GM23248 (cell line): Measurements from ENCODE around the gene CD300A. TPM values are rescaled to one million over a fixed set of nuclear protein-coding genes. Genes with fewer than 3 reads are reported as not detected.

Source experiments
- DNase-seq: peaks from one replicate; pipeline ENCODE4 v3.0.0-alpha.2; 2015
- H2AFZ ChIP-seq: fragments of 200-600 bp; sonication (generic); 2 replicates; pipeline ENCODE4 v1.6.1; 2016; ENCODE audit warnings: antibody characterized with exemption
- H3F3A ChIP-seq: fragments of 200-600 bp; sonication (generic); 2 replicates; pipeline ENCODE4 v1.6.1; 2016; ENCODE audit warnings: mild to moderate bottlenecking, antibody characterized with exemption, mixed run types; ENCODE audit not compliant: insufficient read depth
- H3K27ac ChIP-seq: fragments of 200-600 bp; sonication (generic); 2 replicates; pipeline ENCODE4 v1.5.1; 2016; ENCODE audit warnings: mild to moderate bottlenecking
- H3K27me3 ChIP-seq: fragments of 200-600 bp; sonication (generic); replicated peaks from 2 replicates; pipeline ENCODE4 v1.6.1; 2016; ENCODE audit warnings: mild to moderate bottlenecking; ENCODE audit not compliant: insufficient read depth
- H3K36me3 ChIP-seq: fragments of 200-600 bp; sonication (generic); 2 replicates; pipeline ENCODE4 v1.6.1; 2016; ENCODE audit warnings: low read depth, mild to moderate bottlenecking
- H3K4me1 ChIP-seq: fragments of 200-600 bp; sonication (generic); 2 replicates; pipeline ENCODE4 v1.6.1; 2016; ENCODE audit warnings: mild to moderate bottlenecking; ENCODE audit not compliant: insufficient read depth
- H3K4me2 ChIP-seq: fragments of 200-600 bp; sonication (generic); one replicate; pipeline ENCODE4 v1.6.1; 2016; ENCODE audit warnings: mild to moderate bottlenecking; ENCODE audit not compliant: unreplicated experiment
- H3K4me3 ChIP-seq: fragments of 200-600 bp; sonication (generic); 2 replicates; pipeline ENCODE4 v1.5.1; 2016; ENCODE audit warnings: mild to moderate bottlenecking
- H3K79me2 ChIP-seq: fragments of 200-600 bp; sonication (generic); 2 replicates; pipeline ENCODE4 v1.6.1; 2016; ENCODE audit warnings: mild to moderate bottlenecking; ENCODE audit not compliant: insufficient read depth
- H3K9ac ChIP-seq: fragments of 200-600 bp; sonication (generic); 2 replicates; pipeline ENCODE4 v1.6.1; 2016; ENCODE audit warnings: mild to moderate bottlenecking
- H3K9me2 ChIP-seq: fragments of 200-600 bp; sonication (generic); 2 replicates; pipeline ENCODE4 v1.6.1; 2016; ENCODE audit warnings: mixed run types, mild to moderate bottlenecking, moderate library complexity; ENCODE audit not compliant: insufficient read depth
- H3K9me3 ChIP-seq: fragments of 200-600 bp; sonication (generic); one replicate; pipeline ENCODE4 v1.6.1; 2017; ENCODE audit warnings: low read depth
- H4K20me1 ChIP-seq: fragments of 200-600 bp; sonication (generic); 2 replicates; pipeline ENCODE4 v1.6.0; 2016; ENCODE audit not compliant: insufficient read depth
- EZH2 ChIP-seq: fragments of 200-600 bp; sonication (generic); IDR thresholded peaks from 2 replicates; pipeline ENCODE4 v1.6.1; 2018; ENCODE audit warnings: antibody characterized with exemption, mild to moderate bottlenecking; ENCODE audit not compliant: insufficient read depth, poor library complexity, severe bottlenecking
- EZH2phosphoT487 ChIP-seq: fragments of 200-600 bp; sonication (generic); IDR thresholded peaks from 2 replicates; pipeline ENCODE4 v1.6.1; 2018; ENCODE audit warnings: antibody characterized with exemption, moderate library complexity, mild to moderate bottlenecking, low read depth; ENCODE audit not compliant: insufficient read depth
- WGBS, 2 experiments: methylation state at CpG; one replicate each; pipeline ENCODE4 v1.1.6; 2015 to 2017; ENCODE audit warnings: low lambda C conversion rate in 2 of 2, low coverage in 1 of 2; ENCODE audit errors: missing lambda C conversion rate in 2 of 2; 5-methylcytosine and 5-hydroxymethylcytosine counted together
- in situ Hi-C: fragments of 300-500 bp; cut with MboI; formaldehyde crosslinking; loops from 2 replicates; pipeline ENCODE4 v1.15.0; 2020
- polyA plus RNA-seq: library from polyadenylated mRNA; unstranded; fragments of >200 nt; fragmentation: Nextera tagmentation; extraction: Ambion mirVana; gene quantifications from 2 replicates; pipeline ENCODE4 v1.2.1, GENCODE V29; 2016
- total RNA-seq: library from RNA; depleted of rRNA; stranded (reverse); fragments of >200 nt; shearing (Covaris generic); gene quantifications from 2 replicates; pipeline ENCODE4 v1.2.3, GENCODE V29; 2014

The CD300A gene
- total and polyA plus RNA-seq, 2 experiments from 2014 or later, result not detected

- no peaks in the 10 kb centered on the region for H3K9me2 ChIP-seq
- H3K36me3 ChIP-seq, result no peaks in the 10 kb centered on the region
- peaks cover 4% of the 10 kb centered on the region for H3K27me3 ChIP-seq
- H3K27ac ChIP-seq, result no peak overlapping the region
- H3K79me2 ChIP-seq, result no peaks in the 10 kb centered on the region
- H3K4me1 ChIP-seq, result no peaks in the 10 kb centered on the region
- H4K20me1 ChIP-seq, result no peaks in the 10 kb centered on the region
- H3K9me3 ChIP-seq, result no peaks in the 10 kb centered on the region
- no peak overlapping the region for H2AFZ ChIP-seq
- DNase-seq, result no peak
- no peak overlapping the region for H3K4me2 ChIP-seq
- in situ Hi-C loops, result no loop called here
- 45 to 51% methylated on average over 14 to 21 of the region's 21 CpGs for WGBS, 2 experiments
- H3K4me3 ChIP-seq, result no peak overlapping the region
- no peak overlapping the region for H3K9ac ChIP-seq
- TF ChIP-seq EZH2 (no peak), EZH2phosphoT487 (no peak)
- no peaks in the 10 kb centered on the region for H3F3A ChIP-seq
Observed at GRCh38 chr17:74467221-74467951, 952 bp downstream of the CD300A start.

GRCh38 chr17:74471341-74471740 lies 4.9 kb downstream of the CD300A start:
- Histone ChIP-seq H3K36me3 (no peaks in the 10 kb centered on the region), H3K4me1 (no peaks in the 10 kb centered on the region), H3K9me2 (no peaks in the 10 kb centered on the region), H3K9me3 (no peaks in the 10 kb centered on the region), H2AFZ (no peak overlapping the region), H3F3A (no peaks in the 10 kb centered on the region), H3K4me3 (no peak overlapping the region), H3K79me2 (no peaks in the 10 kb centered on the region), H3K27ac (no peak overlapping the region), H3K9ac (no peak overlapping the region), H4K20me1 (no peaks in the 10 kb centered on the region), H3K27me3 (peaks cover 4% of the 10 kb centered on the region; the same call in 1 of the 2 replicates), H3K4me2 (no peak overlapping the region)
- TF ChIP-seq EZH2 (no peak), EZH2phosphoT487 (no peak)
- no peak for DNase-seq
- WGBS, 2 experiments, result 54% methylated on average over 3 of the region's 3 CpGs
- in situ Hi-C loops, result no loop called here

DNA sequence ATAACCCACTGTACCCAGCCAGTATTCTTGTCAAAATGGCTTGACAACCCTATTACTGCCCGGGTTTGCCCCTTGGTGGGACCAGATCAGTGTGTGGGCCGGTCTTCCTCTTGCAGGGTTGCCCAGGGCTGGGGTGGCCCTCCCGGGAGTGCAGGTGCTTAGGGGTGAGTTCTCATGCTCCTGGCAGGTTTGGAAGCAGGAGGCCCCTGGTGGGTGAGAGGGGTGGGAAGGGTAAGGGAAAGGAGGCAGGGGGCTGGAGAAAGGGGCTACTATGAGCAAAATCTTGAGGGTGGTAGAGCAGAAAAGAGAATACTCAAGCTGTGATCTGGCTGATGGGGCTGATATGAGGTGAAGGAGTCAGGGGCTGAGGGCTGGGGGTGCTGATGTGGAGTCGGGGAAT lies 6.5 kb downstream of the CD300A start:
- H3K27me3 ChIP-seq, result no peaks in the 10 kb centered on the region
- H3K4me1 ChIP-seq, result no peaks in the 10 kb centered on the region
- no peaks in the 10 kb centered on the region for H3F3A ChIP-seq
- H3K9ac ChIP-seq, result no peak overlapping the region
- H4K20me1 ChIP-seq, result no peaks in the 10 kb centered on the region
- H3K4me2 ChIP-seq, result no peak overlapping the region
- 52 to 57% methylated on average over 4 of the region's 4 CpGs for WGBS, 2 experiments
- H3K4me3 ChIP-seq, result no peak overlapping the region
- H3K36me3 ChIP-seq, result no peaks in the 10 kb centered on the region
- no peaks in the 10 kb centered on the region for H3K9me3 ChIP-seq
- no peak overlapping the region for H2AFZ ChIP-seq
- TF ChIP-seq EZH2phosphoT487, result no peak
- no peak for TF ChIP-seq EZH2
- DNase-seq, result no peak
- H3K27ac ChIP-seq, result no peak overlapping the region
- H3K79me2 ChIP-seq, result no peaks in the 10 kb centered on the region
- H3K9me2 ChIP-seq, result no peaks in the 10 kb centered on the region
- in situ Hi-C loops, result no loop called here

- DNase-seq, result no peak
- Histone ChIP-seq H3K4me3 (no peak overlapping the region), H3K27me3 (no peaks in the 10 kb centered on the region), H3K9me2 (no peaks in the 10 kb centered on the region), H2AFZ (no peak overlapping the region), H3K36me3 (no peaks in the 10 kb centered on the region), H4K20me1 (no peaks in the 10 kb centered on the region), H3K27ac (no peak overlapping the region), H3K9me3 (no peaks in the 10 kb centered on the region), H3K4me1 (peaks cover 3% of the 10 kb centered on the region; the same call in 1 of the 2 replicates), H3K9ac (no peak overlapping the region), H3K4me2 (no peak overlapping the region), H3K79me2 (no peaks in the 10 kb centered on the region), H3F3A (no peaks in the 10 kb centered on the region)
- in situ Hi-C loops, result no loop called here
- WGBS, 2 experiments, result 82 to 89% methylated on average over 8 of the region's 8 CpGs
- TF ChIP-seq EZH2phosphoT487 (no peak), EZH2 (no peak)
Observed at GRCh38 chr17:74473294-74473693, 6.9 kb downstream of the CD300A start.
